Glomerular visceral epithelial cell (primary cell): ENCODE data around the gene NME9.
A peak's percentile ranks its signal among the peaks of the same experiment; 100 is the strongest.

ENCODE experiments used
- DNase-seq: peaks from one replicate; pipeline ENCODE4 v3.0.0-alpha.2; 2016; ENCODE audit errors: extremely low spot score

The NME9 gene

GRCh38 chr3:138362538-138362937 is 32.9 kb upstream of the NME9 start:
- DNase-seq: no peak

DNA sequence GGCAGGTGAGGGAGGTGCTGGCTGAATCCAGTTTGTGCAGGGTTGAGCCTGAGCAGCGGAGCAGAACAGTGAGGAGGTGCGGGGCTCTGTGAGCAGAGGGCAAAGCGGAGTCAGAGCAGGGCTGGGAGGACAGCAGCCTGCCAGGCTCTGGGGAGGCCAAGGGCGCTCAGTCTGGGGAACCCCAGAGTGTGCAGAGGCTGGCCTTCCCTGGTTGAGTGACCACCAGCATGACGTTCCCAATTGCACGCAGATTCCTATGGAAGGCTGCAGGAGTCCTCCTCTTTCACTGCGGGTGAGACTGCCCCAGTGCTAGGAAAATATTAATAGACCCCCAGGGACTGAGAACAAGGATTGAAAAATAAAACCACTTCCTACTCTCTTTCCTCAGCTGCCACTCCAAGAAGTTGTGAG is 31.9 kb upstream of the NME9 start:
- peak; percentile 95 for DNase-seq

- DNase-seq: no peak
Measured at GRCh38 chr3:138360869-138361525, 31.3 kb upstream of the NME9 start.

DNA sequence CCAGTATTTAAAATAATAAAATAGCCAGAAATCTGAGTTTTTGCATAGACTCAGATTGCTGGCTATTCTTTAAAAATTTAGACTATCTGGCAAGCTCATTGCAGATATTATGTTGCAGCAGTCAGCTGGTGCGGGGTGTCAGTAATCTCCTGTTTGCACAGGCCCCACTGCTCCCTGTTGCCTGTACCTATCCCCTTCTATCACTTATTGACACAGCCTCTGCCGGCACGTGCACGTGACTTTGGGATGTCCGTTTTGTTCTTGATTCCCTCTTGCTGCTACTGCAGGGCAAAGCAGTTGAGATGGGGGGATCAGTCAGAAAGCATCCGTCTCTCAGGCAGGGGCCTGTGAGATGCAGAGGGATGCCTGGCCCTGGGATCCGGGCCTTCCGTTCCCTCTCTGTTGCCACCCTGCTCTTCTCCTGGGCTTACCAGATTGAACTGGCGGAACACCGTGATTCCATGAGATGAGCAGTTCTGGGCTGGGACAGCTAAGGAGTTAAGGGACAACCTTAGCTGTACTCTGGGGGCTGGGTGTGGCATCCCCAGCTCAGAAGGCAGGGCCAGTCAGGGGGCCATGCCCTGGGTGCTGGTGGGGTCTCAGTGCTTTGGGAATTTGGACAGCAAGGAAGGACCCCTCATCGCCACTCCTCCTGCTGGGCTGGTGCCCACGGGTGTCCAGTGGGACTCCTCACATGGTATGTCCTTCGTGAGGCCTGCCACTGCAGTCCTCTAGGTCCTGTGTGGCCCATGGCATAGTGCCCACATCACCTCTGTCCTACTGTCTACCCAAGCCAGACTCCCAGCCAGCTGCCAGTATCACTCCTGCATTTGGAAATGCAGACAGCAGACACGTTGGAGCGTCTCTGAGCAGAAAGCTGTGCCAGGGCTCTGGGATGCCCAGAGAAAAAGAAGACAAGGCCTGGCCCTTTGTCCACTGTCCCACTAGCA is 30.5 kb upstream of the NME9 start:
- no peak for DNase-seq

DNA sequence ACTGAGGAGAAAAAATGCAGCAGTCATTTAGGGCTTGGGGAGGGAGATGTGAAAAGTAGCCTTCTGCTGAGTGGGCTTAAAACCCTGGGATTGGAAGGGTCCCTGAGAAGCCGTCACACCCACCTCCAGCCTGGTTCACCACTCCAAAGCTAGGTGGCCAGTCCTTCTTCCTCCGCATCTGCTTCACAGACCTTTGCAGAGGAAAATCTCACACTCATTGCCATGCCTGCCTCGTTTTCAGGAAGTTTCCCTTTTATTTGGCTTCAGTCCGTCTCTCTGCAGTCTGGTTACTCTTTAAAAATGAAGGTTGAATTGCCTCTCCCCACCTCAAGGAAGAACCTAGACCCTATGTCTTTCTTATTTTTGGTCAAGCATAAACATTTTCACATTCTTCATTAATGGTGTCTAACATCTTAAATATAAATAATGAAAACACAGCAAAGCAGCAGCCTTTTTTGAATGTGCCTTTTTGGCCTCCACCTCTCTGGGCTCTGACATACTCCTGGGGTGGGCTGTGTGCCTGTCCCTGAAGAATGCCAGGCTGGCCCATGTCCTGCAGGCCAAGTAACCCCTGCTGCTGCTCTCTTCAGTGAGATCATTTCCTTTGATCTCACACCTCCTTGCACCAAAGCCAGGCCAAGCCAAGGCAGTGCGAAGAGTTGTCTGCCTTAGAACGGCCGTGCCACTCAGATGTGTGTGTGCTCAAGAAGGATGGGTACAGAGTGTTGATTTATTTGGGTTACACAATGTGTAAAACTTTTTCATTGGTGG is 29.7 kb upstream of the NME9 start:
- no peak for DNase-seq

DNA sequence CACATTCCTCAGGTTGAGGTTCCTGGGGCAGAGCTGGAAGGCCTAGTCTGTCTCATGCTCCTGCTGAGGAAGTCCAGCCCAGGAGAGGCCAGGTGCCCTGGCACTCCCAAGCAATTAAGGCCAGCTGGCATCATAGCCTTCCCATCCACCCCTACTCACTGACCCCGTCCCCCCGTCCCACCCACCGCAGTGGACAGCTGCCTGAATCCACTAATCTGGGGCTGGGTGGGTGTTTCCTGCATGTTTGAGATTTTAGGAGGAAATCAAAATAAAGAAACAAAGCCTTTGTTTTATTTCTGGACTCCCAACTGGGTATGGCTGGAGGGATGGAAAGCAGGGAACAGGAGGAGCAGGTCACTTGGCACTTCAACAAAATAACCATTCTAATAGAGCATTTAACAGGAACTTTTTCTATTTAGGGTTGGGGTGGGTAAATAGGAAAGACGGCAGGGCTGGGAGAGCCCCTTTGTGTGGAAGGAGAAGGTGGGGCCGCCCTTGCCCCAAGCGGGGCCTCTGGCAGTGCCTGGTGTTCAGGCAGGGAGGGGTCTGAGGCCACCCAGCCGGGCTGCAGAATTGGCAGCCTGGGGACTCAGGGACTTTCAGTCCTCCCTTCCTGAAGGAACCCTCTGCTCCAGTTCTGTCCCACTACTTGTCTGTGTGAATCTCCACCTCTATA is 27.2 kb upstream of the NME9 start:
- DNase-seq: no peak

- DNase-seq: no peak
Measured at GRCh38 chr3:138355071-138355470, 25.4 kb upstream of the NME9 start.

DNA sequence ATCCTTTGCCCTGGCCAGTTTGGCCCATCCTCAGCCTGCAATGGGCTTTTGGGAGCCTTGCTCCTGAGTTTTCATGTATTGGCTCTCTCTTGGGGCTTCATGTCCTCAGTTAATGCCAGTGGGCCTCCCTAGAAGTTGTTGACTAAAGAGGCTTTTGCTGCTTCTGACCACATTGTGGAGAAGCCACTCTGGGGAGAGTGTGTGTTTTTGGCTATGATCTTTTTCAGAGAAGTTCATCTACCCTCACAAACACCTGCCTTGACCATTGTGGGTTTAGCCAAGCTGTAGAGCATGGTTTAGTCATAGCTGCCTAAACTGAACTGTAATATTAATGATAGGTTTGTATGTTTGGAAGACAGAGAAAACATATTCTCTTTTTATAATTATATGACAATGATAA is 24.7 kb upstream of the NME9 start:
- DNase-seq: no peak

DNA sequence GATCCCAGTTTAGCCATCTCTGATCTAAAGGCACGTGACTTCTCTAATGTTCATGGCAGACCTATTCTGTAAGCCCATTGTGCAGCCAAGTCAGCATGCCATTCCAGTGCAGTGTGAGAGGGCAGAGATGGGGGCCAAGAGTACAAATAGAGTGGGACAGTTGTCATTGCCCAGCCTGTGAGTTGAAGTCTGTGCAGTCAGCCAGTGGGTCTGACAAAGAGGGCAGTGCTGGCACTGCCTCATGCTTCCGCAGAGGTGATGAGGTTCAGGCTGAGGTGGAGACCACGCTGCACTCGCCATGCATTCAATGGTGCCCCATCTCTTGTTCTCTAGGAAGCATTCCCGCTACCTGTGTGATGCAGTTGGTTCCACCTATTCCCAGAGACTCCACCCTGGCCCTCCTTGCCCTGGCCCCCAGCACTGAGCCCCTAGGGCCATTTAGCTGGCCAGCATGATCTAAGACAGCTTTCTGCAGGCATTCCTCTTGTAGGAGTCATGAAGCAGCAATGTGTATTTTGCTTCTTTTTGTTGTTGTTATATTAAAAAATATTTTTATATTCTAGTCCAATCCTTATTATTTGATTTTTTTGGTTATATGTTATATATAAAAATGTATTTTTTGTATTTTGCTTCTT is 22.4 kb upstream of the NME9 start:
- DNase-seq: no peak

DNA sequence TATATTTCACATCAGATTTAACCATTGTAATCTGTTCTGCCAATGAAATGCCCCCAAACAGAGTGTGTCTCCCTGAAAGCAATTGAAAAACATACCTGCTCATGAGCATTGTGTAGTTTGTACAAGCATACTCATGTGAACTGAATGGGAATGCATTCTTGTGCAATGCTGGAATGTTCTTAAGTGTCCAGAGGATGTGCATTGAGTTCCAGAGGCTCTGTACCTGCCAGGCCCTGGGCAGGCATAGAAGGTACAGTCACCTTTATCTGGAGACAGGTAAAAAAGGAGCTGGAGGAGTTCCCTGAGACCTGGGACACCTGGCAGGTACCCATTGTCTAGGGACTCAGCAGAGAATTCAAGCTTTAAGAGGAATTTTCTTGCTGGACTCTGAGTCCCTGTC is 21.5 kb upstream of the NME9 start:
- no peak for DNase-seq

GRCh38 chr3:138349926-138350665 is 20.4 kb upstream of the NME9 start:
- no peak for DNase-seq

DNA sequence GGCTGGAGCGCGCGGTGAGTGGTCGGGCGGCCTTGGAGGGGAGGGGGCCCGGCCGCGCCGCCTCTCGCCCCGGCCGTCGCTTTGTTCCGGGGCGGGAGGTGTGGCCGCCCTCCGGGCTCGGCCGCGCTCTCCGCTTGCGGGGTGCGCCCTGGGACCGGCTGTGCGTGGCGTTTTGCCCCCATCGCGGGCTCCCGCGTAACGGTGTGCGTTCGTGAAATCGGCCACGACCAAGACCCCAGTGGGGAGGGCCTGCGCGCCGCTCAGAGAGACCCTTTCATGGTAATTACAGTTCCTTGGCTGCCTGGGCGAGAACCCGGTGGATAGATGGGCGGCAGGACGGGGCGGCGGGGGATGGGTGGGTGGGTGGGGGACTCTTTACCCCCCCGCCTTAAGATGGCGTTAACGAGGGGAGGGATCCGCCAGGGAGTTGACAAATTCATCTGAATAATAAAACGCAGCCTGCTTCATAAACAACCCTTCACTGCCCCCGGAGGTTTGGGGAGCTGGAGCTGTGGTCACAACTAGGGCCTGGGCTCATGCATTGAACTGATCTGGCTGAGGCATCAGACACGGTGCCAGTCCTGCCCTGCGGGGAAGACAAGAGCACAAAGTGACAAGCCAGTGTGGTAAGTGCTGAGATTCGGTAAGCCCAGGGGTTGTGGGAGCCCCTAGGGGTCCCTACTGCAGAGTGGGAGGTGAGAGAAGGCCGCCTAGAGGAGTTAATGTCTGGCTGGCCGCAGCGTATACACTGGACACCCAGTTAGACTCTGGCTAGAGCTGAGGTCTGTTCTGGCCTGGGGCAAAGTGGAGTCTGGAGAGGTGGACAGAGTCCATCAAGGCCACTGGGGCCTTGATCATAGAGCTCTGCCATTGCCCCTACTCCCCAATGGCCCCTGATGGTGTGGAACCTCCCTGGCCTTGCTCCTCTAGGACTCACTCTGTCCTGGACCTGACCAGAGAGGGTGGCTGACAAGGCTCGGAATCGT is 19.4 kb upstream of the NME9 start:
- no peak for DNase-seq

DNA sequence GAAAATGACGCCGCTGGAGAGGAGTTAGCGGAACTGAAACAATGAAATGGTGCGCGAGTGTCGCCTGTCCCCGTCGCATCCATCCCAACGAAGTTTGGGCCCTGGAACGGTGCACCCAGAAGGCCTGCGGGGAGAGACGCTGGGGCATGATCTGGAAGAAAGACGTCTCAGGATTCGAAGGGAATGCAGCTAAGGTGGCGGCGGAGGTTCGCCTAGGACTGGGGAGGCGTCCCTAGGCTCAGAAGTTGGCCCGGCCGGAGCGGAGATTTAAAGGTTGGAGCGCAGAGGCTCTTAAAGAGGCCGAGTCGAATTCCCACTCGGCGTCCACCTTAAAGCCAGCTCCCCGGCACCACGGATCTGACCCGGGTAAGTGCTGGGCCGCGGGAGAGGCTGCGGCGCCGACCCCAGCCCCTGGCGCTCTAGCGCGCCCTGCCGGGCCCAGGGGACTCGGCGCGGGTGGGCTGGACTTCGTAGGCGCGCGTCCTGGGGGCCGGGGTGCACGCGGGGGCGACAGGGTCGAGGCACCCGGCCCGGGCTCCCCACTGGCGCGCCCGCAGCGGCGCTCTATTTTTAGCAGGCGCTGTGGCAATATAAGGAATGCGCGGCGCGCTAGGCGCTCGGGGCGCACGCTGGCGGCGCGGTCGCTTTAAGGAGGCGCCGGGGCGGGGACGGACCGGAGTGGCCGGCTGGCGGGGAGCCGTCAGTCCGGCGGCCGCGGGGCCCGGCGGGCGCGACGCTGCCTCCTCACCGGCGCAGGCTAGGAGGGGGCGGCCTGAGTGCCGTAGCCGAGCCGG is 18.5 kb upstream of the NME9 start, which contains the start of gene MRAS:
Gene MRAS, plus strand, starts transcription at position 620 of the 794 bp plus-strand sequence. CDS start 24,305 bp downstream, outside the sequence.
- peak; percentile 76 for DNase-seq

DNA sequence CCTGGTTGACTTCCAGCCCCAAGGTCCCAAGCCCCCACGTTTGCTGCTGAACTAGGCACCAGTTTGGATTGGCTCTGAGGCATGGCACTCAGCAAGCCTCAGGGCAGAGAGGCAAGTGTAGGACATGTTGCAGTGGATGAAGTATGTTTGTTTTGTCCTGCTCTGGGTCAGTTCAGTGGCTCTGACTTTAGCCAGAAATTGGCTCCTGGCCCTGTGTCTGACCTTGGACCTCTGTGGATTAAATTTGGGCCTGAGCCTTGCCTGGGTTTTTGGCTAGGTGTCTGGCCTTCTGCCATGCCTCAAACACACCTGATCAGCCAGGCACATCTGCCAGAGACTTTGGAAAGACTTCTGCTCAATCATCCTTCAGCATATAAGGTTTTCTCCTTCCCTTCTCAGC is 15.1 kb upstream of the NME9 start:
- no peak for DNase-seq

GRCh38 chr3:138340511-138340910 is 10.9 kb upstream of the NME9 start:
- DNase-seq: no peak

DNA sequence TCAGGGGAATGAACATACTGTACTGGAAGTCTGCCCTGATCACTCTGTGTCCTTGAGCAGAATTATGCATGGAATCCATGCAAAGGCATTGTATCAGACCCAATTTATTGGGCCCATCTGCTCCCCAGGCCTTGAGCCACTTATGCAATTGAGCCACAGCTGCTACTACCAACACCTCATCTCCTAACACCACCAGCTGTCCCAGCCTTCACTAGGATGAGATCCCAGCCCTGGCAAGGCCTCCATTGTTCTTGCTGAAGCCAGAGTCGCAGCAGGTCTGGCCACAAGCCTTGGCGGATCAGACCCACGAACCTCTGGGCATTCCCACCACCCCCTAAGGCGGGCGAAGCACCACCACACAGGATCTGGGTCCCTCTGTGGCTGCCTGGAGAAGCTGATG is 9.2 kb upstream of the NME9 start:
- DNase-seq: no peak

DNA sequence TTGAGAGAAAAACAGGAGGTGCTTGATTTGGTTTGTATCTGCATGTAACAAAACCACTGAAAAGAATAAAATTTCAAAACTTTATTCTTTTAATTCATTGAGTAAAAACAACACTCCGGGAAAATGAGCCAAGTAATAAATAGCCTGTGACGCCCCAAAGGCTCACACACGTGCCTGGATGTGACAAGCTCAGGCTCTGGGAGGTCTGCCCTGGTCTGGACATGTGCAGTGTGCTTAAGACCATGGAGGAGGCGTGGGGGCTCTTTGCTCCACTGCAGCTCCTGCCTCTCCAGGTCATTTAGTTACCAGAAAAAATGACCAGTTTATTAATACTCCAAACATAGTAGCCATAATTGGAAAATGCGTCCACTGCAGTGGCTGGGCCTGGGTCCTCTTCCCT is 8.6 kb upstream of the NME9 start:
- DNase-seq: no peak

- DNase-seq: no peak
Measured at GRCh38 chr3:138336454-138336999, 6.9 kb upstream of the NME9 start.
